ENCODE measurements around the gene SRGAP3. TPM values are rescaled to one million over a fixed set of nuclear protein-coding genes. Genes with fewer than 3 reads are reported as not detected.

The SRGAP3 gene
- total RNA-seq, 1 experiment from 2014 or later: 5.9 TPM

DNA sequence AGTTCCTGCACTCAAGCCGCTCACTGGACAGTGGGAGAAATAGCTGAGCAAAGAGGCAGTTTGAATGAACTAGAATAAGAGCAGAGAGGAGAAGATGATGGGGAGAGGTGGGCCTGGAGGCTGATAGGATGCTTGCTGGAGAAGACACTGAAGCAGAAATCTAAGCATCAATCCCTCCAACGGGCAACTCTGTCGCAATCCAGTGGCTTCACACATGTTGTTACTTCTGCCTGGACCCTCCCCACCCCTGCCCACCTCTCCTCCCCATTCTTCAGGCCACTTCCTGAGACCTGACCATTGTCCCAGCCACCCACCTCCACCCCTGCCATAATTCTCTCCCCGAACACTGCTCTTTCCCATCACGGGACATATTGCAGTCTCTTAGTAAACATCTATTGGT lies 76.0 kb downstream of the SRGAP3 start:
- no peak for DNase-seq (ENCODE audit: low spot score)

- DNase-seq (ENCODE audit: low spot score): no peak
Measured at GRCh38 chr3:9172851-9173321, 76.6 kb downstream of the SRGAP3 start.

GRCh38 chr3:9170851-9171160 lies 78.6 kb downstream of the SRGAP3 start:
- DNase-seq (ENCODE audit: low spot score): no peak

GRCh38 chr3:9169956-9170850 lies 79.2 kb downstream of the SRGAP3 start:
- DNase-seq (ENCODE audit: low spot score): no peak

DNA sequence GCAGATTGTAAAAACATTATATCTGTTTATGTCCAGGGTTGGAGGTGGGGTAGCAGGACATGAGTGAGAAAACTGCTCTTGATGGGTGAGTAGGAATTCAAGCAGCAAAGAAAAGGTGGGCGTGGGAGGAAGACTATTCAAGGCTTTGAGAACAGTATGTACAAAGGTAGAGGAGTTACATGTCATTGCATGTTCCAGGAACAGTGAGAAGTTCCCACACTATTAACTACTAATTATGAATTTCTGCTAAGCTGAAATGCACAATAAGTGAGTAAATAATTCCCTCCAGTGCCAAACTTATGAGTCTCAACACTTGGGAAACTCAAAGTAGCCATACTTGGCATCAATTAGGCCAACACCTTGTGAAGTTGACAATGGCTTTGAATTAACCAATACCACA lies 80.1 kb downstream of the SRGAP3 start:
- no peak for DNase-seq (ENCODE audit: low spot score)

- no peak for DNase-seq (ENCODE audit: low spot score)
Measured at GRCh38 chr3:9168241-9168741, 81.2 kb downstream of the SRGAP3 start.

GRCh38 chr3:9167222-9167621 lies 82.2 kb downstream of the SRGAP3 start:
- no peak for DNase-seq (ENCODE audit: low spot score)

- no peak for DNase-seq (ENCODE audit: low spot score)
Measured at GRCh38 chr3:9165421-9165820, 84.0 kb downstream of the SRGAP3 start.

GRCh38 chr3:9163289-9163688 lies 86.2 kb downstream of the SRGAP3 start:
- DNase-seq (ENCODE audit: low spot score): no peak

DNA sequence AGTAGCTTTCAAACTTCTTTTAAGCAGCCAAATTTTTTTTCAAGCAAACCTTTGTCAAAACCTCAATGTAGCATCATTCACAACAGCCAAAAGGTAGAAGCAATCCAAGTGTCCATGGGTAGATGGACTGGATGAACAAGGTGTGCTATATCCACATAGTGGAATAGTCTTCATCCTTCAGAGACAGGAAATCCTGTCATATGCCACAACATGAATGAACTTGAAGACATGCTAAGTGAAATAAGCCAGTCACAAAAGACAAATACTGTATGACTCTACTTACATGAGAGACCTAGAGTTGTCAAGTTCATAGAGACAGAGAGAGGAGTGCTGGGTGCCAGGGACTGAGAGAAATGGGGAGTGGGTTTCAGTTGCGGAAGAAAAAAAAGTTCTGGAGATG lies 87.6 kb downstream of the SRGAP3 start:
- no peak for DNase-seq (ENCODE audit: low spot score)

DNA sequence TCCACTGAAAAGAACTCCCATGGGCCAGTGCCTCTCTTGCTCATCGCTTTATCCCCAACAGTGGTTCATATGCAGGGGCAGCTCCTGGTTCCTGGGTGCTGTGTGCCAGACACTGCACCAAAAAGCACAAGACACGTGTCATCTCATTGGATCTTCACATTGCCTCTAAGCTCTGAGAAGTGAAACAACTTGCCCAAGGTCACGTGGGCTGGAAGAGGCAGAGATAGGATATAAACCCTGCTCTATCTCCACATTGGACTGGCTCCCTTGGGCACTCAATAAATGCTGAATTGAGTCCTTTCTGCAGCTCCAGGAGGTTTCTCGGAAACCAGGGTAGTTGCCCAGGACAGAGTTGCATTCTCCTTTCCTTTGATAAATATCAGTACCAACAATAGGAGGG lies 88.1 kb downstream of the SRGAP3 start:
- no peak for DNase-seq (ENCODE audit: low spot score)

- no peak for DNase-seq (ENCODE audit: low spot score)
Measured at GRCh38 chr3:9158865-9159630, 90.4 kb downstream of the SRGAP3 start.

DNA sequence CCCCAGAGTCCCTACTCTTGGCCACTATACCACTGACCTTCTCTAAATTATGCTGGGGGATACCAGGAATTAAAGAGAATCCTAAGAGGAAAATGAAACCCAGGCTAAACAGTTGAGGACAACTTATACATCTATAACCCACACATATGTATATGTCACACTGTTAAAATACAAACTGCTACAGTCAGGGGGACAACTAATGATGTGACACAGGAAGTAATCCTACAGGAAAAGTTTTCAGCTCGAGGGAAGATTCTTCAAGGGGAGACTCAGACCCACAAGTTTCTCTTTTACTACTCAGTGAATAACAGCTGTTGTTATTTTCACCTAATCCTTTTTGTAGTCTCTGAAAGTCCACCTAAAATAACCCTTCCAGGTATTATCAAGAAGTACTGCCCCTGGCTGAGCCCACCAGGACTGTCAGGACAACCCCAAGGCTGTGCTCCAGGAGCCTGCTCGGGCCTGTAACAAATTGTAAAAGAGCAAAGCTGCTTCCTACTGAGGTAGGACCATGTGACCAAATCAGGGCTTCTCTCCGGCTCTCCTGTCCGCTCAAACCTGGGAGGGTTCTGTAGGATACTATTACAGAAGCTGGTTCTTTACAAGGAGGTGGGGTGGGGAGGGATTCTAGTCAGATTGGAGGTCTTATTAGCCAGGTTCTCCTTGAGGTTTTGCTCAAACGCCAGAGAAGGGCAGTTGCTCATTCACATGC lies 91.6 kb downstream of the SRGAP3 start:
- no peak for DNase-seq (ENCODE audit: low spot score)

GRCh38 chr3:9156604-9157003 lies 92.8 kb downstream of the SRGAP3 start:
- DNase-seq (ENCODE audit: low spot score): no peak

DNA sequence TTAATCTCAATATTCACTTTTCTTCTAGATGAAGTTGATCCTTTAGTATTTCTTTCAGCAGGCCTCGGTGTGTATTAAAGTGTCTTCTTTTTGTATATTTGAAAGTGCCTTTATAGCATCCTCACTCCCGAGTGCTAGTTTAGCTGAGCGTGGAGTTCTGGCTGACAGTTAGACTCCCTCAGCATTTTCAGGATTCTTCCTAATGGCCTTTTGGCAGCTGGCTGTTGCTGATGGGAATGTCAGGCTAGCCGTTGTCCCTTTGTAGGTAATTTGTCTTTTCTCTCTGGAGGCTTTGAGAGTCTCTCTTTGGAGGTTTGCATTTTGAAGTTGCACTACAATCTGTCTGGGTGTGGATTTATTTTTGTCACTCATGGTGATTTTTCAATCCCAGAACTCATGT lies 94.4 kb downstream of the SRGAP3 start:
- DNase-seq (ENCODE audit: low spot score): no peak

GRCh38 chr3:9153904-9154619 lies 95.4 kb downstream of the SRGAP3 start:
- DNase-seq (ENCODE audit: low spot score): no peak

DNA sequence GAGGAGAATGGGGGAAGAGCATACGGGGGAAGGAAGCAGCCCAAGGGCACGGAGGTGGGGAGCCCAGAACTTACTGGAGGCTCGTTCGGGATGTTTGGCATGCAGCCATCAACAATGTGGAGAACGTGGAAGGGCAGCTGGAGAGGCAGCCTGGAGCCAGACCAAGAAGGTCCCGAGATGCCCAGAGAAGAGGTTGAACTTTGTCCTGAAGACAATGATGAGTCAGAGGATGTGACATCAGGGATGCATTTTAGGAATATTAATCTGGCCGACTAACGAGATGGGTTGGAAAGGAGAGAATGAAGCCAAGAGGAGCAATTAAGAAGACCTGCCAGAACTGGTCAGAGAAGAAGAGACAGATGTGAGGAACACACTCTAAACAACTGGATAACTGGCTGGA lies 98.2 kb downstream of the SRGAP3 start:
- peak; percentile 47 for DNase-seq (ENCODE audit: low spot score)

DNA sequence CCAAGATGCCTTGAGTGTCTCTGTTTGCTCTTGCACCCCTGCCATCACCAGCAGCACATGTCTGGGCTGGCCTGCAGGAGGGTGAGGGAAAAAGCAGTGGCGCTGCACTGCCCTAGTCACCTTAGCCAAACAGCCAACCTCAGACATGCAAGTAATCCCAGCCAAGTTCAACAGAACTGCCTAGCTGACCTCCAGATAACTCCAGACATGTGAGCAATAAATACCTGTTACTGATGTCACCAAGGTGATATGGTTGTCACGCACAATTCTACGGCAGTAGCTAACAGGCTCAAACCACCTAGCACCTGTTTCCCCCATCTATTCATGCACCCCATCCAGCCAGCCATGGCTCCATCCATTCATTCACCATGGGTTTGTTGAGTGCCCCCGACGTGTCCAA lies 99.9 kb downstream of the SRGAP3 start:
- no peak for DNase-seq (ENCODE audit: low spot score)

DNA sequence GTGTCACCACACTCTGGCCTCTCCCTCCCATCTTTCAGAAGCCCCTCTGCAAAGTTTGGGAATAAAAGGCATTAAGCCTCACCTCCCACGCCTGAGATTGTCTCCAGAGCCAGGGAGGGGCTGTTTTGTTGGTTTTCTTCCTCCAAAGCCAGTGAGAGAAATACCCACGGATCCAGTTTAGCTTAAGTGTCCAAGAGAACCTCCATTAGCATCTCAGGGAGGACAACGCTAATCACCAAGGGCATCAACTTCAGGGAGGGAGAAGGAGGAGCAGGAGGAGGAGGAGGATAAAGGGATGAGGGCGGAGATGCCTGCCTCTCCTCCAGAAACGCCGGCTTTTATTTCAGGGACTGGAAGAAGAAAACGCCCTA lies 101.6 kb downstream of the SRGAP3 start:
- no peak for DNase-seq (ENCODE audit: low spot score)

DNA sequence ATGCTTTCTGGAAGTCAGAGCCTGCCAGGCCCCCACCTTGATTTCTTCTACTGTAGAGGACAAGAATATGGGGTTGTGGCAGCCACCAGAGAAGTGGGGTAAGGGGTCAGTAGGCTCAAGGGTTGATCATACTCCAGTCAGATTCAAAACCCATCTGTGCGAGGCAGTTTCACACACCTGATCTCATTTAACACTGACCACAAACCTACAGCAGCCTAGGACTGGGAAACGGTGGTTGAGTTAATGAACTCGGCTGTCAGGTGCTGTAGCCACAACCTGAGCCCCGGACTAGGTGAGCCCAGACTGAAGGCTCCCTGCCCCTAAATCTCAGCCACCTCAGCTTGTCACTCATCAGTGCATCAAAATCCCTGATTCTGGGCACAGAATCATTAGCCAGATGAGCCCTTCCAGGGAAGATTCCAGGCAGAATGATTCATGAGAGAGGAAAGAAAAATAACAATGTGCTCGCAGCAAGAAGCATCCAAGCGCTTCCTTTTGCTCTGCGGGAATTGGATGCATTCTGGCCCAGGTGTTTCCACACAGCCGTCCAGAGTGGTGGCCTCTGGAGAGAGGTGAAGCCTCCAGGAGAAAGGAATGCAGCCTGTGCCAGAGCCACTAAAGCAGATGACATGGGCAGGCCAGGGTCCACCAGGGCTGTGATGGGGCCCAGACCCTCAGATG lies 102.1 kb downstream of the SRGAP3 start:
- peak; percentile 47 for DNase-seq (ENCODE audit: low spot score)

All from A172 (cell line).